SK-N-SH treated with all-trans-retinoic acid at 6 μM for 48 hours (cell line): ENCODE measurements around the gene FYN.
A peak's percentile ranks its signal among the peaks of the same experiment; 100 is the strongest.

Experiments used
- ATAC-seq: fragments of 200-7000 bp; cut with Tn5 transposase; 3 replicates; pipeline ENCODE4 v1.9.1; 2020; ENCODE audit warnings: mild to moderate bottlenecking, moderate library complexity
- ARNTL ChIP-seq: fragments of 450-650 bp; formaldehyde crosslinking; IDR thresholded peaks from 2 replicates; pipeline ENCODE4 v1.5.0; 2020; ENCODE audit warnings: low read depth, mild to moderate bottlenecking, moderate library complexity, borderline replicate concordance
- BACH2 ChIP-seq: fragments of 250-450 bp; sonication (Bioruptor Pico); IDR thresholded peaks from 2 replicates; pipeline ENCODE4 v1.9.0; 2021; ENCODE audit warnings: mild to moderate bottlenecking, borderline replicate concordance
- CREB5 ChIP-seq: fragments of 250-450 bp; sonication (Bioruptor Pico); IDR thresholded peaks from 2 replicates; pipeline ENCODE4 v1.5.1; 2020; ENCODE audit warnings: low read depth, mild to moderate bottlenecking, moderate library complexity
- CSDC2 ChIP-seq: fragments of 250-450 bp; sonication (Bioruptor Pico); IDR thresholded peaks from 2 replicates; pipeline ENCODE4 v1.5.0; 2020; ENCODE audit warnings: mild to moderate bottlenecking, moderate library complexity
- CSRNP3 ChIP-seq: fragments of 250-450 bp; sonication (Bioruptor Pico); IDR thresholded peaks from 2 replicates; pipeline ENCODE4 v1.5.1; 2021; ENCODE audit warnings: mild to moderate bottlenecking, moderate library complexity
- ESRRG ChIP-seq: fragments of 250-450 bp; sonication (Bioruptor Pico); IDR thresholded peaks from 2 replicates; pipeline ENCODE4 v1.6.1; 2021; ENCODE audit warnings: mild to moderate bottlenecking
- GLIS3 ChIP-seq: fragments of 250-450 bp; sonication (Bioruptor Pico); IDR thresholded peaks from 2 replicates; pipeline ENCODE4 v1.5.0; 2020; ENCODE audit warnings: mild to moderate bottlenecking, moderate library complexity
- ISL1 ChIP-seq: fragments of 250-450 bp; sonication (Bioruptor Pico); IDR thresholded peaks from 2 replicates; pipeline ENCODE4 v2.1.2; 2022; ENCODE audit warnings: mild to moderate bottlenecking, moderate library complexity
- OSR1 ChIP-seq: fragments of 250-450 bp; sonication (Bioruptor Pico); IDR thresholded peaks from 2 replicates; pipeline ENCODE4 v1.8.0; 2022; ENCODE audit warnings: moderate library complexity, mild to moderate bottlenecking, inconsistent platforms
- PATZ1 ChIP-seq: fragments of 250-450 bp; sonication (Bioruptor Pico); IDR thresholded peaks from 2 replicates; pipeline ENCODE4 v1.8.0; 2020; ENCODE audit warnings: mild to moderate bottlenecking, moderate library complexity, borderline replicate concordance
- POU6F1 ChIP-seq: fragments of 250-450 bp; sonication (Bioruptor Pico); IDR thresholded peaks from 2 replicates; pipeline ENCODE4 v1.8.0; 2021; ENCODE audit warnings: low read depth, mild to moderate bottlenecking, moderate library complexity, borderline replicate concordance
- PPARA ChIP-seq: fragments of 250-450 bp; sonication (Bioruptor Pico); IDR thresholded peaks from 2 replicates; pipeline ENCODE4 v1.5.0; 2020; ENCODE audit warnings: mild to moderate bottlenecking, borderline replicate concordance
- RARB ChIP-seq: fragments of 250-450 bp; sonication (Bioruptor Pico); IDR thresholded peaks from 2 replicates; pipeline ENCODE4 v1.8.0; 2021; ENCODE audit warnings: mild to moderate bottlenecking, moderate library complexity
- SNAI2 ChIP-seq: fragments of 250-450 bp; sonication (Bioruptor Pico); IDR thresholded peaks from 2 replicates; pipeline ENCODE4 v1.5.0; 2020; ENCODE audit warnings: mild to moderate bottlenecking, moderate library complexity
- TCF4 ChIP-seq: fragments of 250-450 bp; sonication (Bioruptor Pico); IDR thresholded peaks from 2 replicates; pipeline ENCODE4 v1.8.0; 2021; ENCODE audit warnings: mild to moderate bottlenecking, moderate library complexity, borderline replicate concordance
- TOX ChIP-seq: fragments of 250-450 bp; sonication (Bioruptor Pico); IDR thresholded peaks from 2 replicates; pipeline ENCODE4 v1.8.0; 2021; ENCODE audit warnings: mild to moderate bottlenecking, moderate library complexity, borderline replicate concordance
- TSHZ2 ChIP-seq: fragments of 250-450 bp; sonication (Bioruptor Pico); IDR thresholded peaks from 2 replicates; pipeline ENCODE4 v1.5.0; 2020; ENCODE audit warnings: mild to moderate bottlenecking, moderate library complexity
- ZC3H10 ChIP-seq: fragments of 250-450 bp; sonication (Bioruptor Pico); IDR thresholded peaks from 2 replicates; pipeline ENCODE4 v1.5.1; 2021; ENCODE audit warnings: mild to moderate bottlenecking, moderate library complexity
- ZFP3 ChIP-seq: fragments of 250-450 bp; sonication (Bioruptor Pico); IDR thresholded peaks from 2 replicates; pipeline ENCODE4 v1.5.0; 2020; ENCODE audit warnings: mild to moderate bottlenecking, moderate library complexity
- ZFP30 ChIP-seq: fragments of 450-650 bp; formaldehyde crosslinking; IDR thresholded peaks from 2 replicates; pipeline ENCODE4 v1.5.0; 2022; ENCODE audit warnings: mild to moderate bottlenecking, moderate library complexity
- ZNF565 ChIP-seq: fragments of 450-650 bp; formaldehyde crosslinking; conservative IDR thresholded peaks from 2 replicates; pipeline ENCODE4 v1.5.0; 2020; ENCODE audit warnings: low read depth, mild to moderate bottlenecking, moderate library complexity
- ZNF70 ChIP-seq: fragments of 450-650 bp; formaldehyde crosslinking; IDR thresholded peaks from 2 replicates; pipeline ENCODE4 v1.5.0; 2020; ENCODE audit warnings: mild to moderate bottlenecking, moderate library complexity
- ZNF8 ChIP-seq: fragments of 450-650 bp; formaldehyde crosslinking; IDR thresholded peaks from 2 replicates; pipeline ENCODE4 v1.5.0; 2020; ENCODE audit warnings: mild to moderate bottlenecking, moderate library complexity

FYN gene

GRCh38 chr6:111793711-111794111, 79.5 kb downstream of the FYN start:
- ATAC-seq: peak; percentile 27; the same call in 1 of the 3 replicates
- TF ChIP-seq OSR1 (CRISPR knock-in tag) (no peak), ZNF70 (CRISPR knock-in tag) (no peak), ARNTL (no peak), ISL1 (CRISPR knock-in tag) (no peak), ZFP3 (CRISPR knock-in tag) (no peak)

- ATAC-seq: peak; percentile 22; the same call in 1 of the 3 replicates
- TF ChIP-seq RARB: no peak
- no peak for TF ChIP-seq PPARA (CRISPR knock-in tag)
- TF ChIP-seq ZFP3 (CRISPR knock-in tag): no peak
- TF ChIP-seq ZFP30: no peak
- TF ChIP-seq TSHZ2 (CRISPR knock-in tag): peak; percentile 89
- no peak for TF ChIP-seq CSDC2 (CRISPR knock-in tag)
- peak; percentile 87 for TF ChIP-seq CSRNP3 (CRISPR knock-in tag)
- no peak for TF ChIP-seq SNAI2 (CRISPR knock-in tag)
- peak; percentile 44; the same call in 1 of the 2 replicates for TF ChIP-seq ZNF8 (CRISPR knock-in tag)
- TF ChIP-seq ARNTL: no peak
- TF ChIP-seq ISL1 (CRISPR knock-in tag): peak; percentile 99
- no peak for TF ChIP-seq ZC3H10
- no peak for TF ChIP-seq OSR1 (CRISPR knock-in tag)
- 0 out of 2 replicates have a peak, but pooled peaks have one; percentile 24 for TF ChIP-seq BACH2
- no peak for TF ChIP-seq TOX (CRISPR knock-in tag)
- TF ChIP-seq PATZ1 (CRISPR knock-in tag): 0 out of 2 replicates have a peak, but pooled peaks have one; percentile 18
- no peak for TF ChIP-seq POU6F1
- 0 out of 2 replicates have a peak, but pooled peaks have one; percentile 38 for TF ChIP-seq ZNF565 (CRISPR knock-in tag)
- peak; percentile 32; the same call in 1 of the 2 replicates for TF ChIP-seq GLIS3 (CRISPR knock-in tag)
- TF ChIP-seq ZNF70 (CRISPR knock-in tag): no peak
- peak; percentile 94 for TF ChIP-seq TCF4 (CRISPR knock-in tag)
- peak; percentile 80 for TF ChIP-seq CREB5 (CRISPR knock-in tag)
- peak; percentile 92 for TF ChIP-seq ESRRG
- TF ChIP-seq, all 23 proteins: peak for 11
Measured at GRCh38 chr6:111792914-111793700, 80.1 kb downstream of the FYN start.
